NCI-H1105 treated with DMSO at 0.1 percent for 48 hours (cell line): ENCODE results near the gene TFDP2.

Experiments
- DNase-seq: peaks from one replicate; lab custom pipeline; 2025; lab: John Stamatoyannopoulos, UW

The TFDP2 gene

GRCh38 chr3:142072816-142073215 is 76.5 kb downstream of the TFDP2 start:
- no peak for DNase-seq

- no peak for DNase-seq
Measured at GRCh38 chr3:142065932-142066331, 83.4 kb downstream of the TFDP2 start.

GRCh38 chr3:142065344-142065743 is 84.0 kb downstream of the TFDP2 start:
- DNase-seq, result no peak

DNA sequence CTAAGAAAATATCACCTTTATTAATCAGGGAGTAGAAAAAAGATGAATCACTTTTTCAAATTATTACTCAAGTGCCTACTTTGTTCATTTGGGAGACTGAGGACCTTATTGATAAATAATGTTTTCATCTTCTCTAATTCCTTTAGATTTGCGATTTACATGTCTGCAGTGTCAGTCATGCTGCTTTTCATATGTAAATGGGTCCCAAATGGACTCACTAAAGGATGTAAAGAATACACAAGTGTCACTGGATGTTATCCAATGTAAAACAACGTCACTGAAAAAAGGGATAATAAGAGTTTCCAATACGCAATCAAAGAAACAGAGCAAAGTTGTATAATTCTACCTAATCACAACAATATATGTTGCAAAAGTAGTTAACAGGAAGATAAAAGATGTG is 84.9 kb downstream of the TFDP2 start:
- DNase-seq, result no peak

- no peak for DNase-seq
Measured at GRCh38 chr3:142057331-142057725, 92.0 kb downstream of the TFDP2 start.

DNA sequence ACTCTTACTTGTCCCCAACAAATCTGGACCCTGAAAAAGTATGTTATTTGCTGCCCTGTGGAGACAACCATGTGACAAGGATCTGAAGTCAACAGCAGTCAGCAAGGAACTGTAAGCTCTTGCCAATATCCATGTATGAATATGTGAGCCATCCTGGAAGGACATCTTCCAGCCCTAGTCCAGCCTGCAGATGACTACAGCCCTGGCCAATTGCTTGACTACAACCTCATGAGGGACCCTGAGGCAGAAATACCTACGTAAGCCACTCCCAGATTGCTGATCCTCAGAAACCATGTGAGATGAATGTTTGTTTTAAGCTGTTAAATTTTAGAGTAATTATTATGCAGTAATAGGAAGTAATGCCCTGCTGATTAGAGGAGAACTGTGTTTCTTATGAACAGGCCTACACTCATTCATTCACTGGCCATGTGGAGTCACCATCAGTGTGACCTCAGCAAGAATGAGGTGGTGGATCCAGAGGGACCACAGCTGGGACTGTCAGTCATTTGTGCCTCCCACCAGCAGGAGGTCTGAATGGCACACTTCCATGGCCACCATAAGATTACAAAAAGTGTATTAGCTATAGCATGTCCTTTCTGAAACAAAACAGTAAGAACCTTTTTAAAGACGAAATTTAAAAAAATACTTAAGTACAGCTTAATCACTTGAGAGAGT is 92.6 kb downstream of the TFDP2 start:
- no peak for DNase-seq

GRCh38 chr3:142053835-142054234 is 95.5 kb downstream of the TFDP2 start:
- DNase-seq, result no peak

DNA sequence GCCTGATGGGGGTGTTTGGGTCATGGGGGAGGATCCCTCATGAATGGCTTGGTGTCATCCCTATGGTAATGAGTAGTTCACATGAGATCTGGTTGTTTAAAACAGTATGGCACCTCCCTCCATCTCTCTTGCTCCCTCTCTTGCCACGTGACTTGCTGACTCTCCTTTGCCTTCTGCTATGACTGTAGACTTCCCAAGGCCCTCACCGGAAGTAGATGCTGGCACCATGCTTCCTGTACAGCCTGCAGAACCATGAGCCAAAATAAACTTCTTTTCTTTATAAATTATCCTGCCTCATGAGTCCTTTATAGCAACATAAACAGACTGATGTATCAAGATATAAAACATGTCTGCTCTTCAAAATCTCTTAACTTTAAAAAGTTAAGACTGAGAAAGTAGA is 96.1 kb downstream of the TFDP2 start:
- DNase-seq, result no peak

DNA sequence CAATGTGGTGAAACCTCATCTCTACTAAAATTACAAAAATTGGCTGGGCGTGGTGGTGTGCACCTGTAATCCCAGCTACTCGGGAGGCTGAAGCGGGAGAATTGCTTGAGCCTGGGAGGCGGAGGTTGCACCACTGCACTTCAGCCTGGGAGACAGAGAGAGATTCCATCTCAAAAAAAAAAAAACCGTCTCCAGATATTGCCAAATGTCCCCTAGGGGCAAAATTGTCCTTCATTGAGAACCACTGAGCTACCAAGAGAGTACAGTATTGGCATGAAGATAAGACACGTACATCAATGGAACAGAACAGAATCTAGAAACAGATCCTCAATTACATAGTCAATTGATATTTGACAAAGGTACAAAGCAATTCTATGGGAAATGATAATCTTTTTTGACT is 98.0 kb downstream of the TFDP2 start:
- no peak for DNase-seq

DNA sequence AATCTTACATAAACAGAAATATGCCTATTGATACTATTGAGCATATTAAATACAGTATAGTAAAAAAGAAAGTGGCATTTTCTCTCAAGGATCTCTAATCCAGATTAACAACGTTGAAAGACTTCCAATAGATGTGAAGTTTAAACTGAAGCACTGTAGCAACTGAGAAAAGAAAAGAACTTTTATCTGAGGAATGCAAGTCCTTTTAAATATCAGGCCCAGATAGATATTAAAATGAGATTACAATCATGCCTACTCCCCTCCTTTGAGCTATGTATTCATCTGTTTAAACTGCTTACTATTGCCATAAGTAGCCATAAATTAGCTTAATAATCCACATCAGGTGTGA is 102.3 kb downstream of the TFDP2 start:
- DNase-seq, result no peak

GRCh38 chr3:142046320-142047020 is 102.9 kb downstream of the TFDP2 start:
- DNase-seq, result no peak

DNA sequence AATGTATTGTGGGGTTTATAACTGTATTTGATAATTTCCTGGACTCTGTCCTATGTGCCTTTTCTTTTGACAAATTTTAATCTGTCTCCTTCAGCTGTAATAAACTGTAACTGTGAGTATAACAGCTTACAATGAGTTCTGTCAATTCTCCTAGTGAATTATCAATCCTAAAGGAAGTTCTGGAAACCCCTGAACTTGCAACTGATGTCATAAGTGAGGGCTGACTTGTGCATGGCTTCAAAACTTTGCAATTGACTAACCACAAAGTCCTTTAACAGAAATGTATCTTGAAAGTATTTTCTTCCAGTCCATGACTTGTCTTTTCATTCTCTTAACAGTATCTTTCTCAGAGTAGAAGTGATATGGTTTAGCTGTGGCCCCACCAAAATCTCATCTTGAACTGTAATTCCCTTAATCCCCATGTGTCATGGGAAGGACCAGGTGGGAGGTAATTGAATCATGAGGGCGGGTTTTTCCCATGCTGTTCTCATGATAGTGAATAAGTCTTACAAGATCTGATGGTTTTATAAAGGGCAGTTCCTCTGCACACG is 108.3 kb downstream of the TFDP2 start:
- DNase-seq, result no peak

GRCh38 chr3:142035308-142035922 is 113.9 kb downstream of the TFDP2 start:
- DNase-seq, result no peak

DNA sequence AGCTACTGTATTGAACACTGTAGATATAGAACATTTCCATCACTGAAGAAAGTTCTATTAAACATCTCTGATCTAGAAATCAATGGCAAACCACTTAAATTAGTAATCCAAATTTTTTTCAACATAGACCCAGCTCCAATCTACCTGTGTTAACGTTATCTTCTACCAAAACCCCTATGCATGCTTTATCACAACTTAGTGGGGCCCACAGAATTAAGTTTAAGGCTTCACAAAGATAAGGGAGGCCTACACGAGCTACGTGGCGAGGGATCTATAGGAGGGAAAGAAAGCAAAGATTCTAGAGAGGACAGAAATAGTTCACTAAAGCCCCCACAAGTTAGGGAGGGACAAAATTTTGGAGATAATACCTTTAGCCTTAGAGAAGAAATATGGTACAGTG is 116.1 kb downstream of the TFDP2 start:
- DNase-seq, result no peak

GRCh38 chr3:142031575-142031974 is 117.8 kb downstream of the TFDP2 start:
- DNase-seq, result no peak

- DNase-seq, result no peak
Measured at GRCh38 chr3:142029791-142030190, 119.6 kb downstream of the TFDP2 start.

GRCh38 chr3:142029052-142029642 is 120.2 kb downstream of the TFDP2 start:
- DNase-seq, result peak; percentile 69

DNA sequence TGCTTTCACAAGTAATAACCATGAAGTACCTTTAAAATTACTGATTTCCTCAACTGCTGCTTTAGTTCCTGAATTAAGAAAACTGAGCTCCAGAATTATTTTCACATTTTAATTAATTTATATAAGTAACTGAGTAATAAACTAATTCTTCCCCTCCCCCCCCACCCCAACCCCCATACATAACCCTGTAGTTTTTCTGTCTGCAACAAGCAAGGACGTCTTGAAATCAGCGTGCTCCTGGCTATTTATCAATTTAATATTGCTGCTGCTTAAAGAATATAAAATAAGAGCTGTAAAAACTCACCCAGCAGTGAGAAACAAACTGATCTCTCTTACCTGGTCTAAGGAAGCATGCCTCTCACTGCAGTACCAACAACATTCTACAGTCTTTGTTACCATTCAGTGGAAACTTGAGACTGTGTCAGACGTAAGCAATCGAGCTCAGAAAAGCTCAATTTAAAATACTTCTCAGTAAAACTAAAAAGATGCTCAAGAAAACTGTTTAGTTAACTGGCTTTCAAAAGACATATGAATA is 121.0 kb downstream of the TFDP2 start:
- DNase-seq, result peak; percentile 91

DNA sequence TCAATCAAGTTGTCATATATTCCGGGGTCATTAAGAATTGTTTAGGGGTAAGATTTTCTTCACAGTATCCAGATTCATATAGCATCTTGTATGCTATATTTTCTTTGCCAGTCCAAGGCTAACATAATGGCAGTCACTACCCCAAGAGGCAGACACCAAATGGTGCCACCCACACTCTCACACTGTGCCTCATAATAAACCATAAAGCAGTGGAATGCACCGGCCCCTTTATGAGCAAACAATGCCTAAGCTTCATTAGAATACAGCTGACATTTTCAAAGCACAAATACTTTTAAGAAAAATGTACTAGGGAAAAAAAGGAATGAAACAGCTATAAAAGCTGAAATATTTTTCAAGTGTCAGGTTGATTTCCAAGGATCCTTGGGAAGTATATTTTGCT is 121.6 kb downstream of the TFDP2 start:
- peak; percentile 95 for DNase-seq

- peak; percentile 48 for DNase-seq
Measured at GRCh38 chr3:142027300-142027699, 122.0 kb downstream of the TFDP2 start.

GRCh38 chr3:142026333-142026732 is 123.0 kb downstream of the TFDP2 start:
- DNase-seq, result no peak

DNA sequence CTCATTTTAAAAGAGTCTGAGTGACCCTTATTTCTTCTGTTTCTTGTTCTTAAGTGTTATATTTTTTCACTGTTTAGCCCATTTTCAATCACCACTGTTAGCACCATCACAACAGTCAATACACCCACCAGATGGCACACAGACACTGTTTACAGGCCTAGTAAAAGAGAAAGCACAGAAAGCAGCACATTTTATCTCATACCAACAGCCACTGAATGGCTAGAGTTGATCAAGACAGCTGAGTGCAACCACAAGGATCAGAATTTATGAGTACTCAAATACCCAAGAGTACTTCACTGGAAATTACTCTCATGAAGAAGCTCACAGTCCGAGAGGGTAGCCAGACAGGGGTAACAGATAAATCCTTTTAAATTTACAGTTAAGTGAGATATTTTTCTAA is 127.0 kb downstream of the TFDP2 start:
- DNase-seq, result no peak

GRCh38 chr3:142021127-142021526 is 128.2 kb downstream of the TFDP2 start:
- DNase-seq, result no peak
